Heart right ventricle (tissue), 16 donors: ENCODE results near the gene EIF4B. TPM values are rescaled to one million over a fixed set of nuclear protein-coding genes. Genes with fewer than 3 reads are reported as not detected.
A peak's percentile ranks its signal among the peaks of the same experiment; 100 is the strongest.

ENCODE experiments used
- ATAC-seq, 8 donors: fragments of 200-7000 bp; cut with Tn5 transposase; one replicate each; pipeline ENCODE4 v1.9.1; 2020; ENCODE audit warnings: mild to moderate bottlenecking in 8 of 8, moderate library complexity in 8 of 8, moderate number of reproducible peaks in 1 of 8
- DNase-seq, 2 donors: peaks; one replicate each; pipeline ENCODE4 v3.0.0-alpha.2; 2020
- H3K27ac ChIP-seq, 10 donors: fragments of 200-600 bp; sonication (generic) in 2 of 10; one replicate each; pipeline versions ENCODE4 v1.5.0 to v1.8.0; 2020 to 2022; ENCODE audit warnings: mild to moderate bottlenecking in 3 of 10
- H3K27me3 ChIP-seq, 7 donors: fragments of 200-600 bp; one replicate each; pipeline ENCODE4 v1.8.0; 2021 to 2022; ENCODE audit warnings: mild to moderate bottlenecking in 2 of 7
- H3K36me3 ChIP-seq, 9 donors: fragments of 200-600 bp; sonication (generic) in 1 of 9; one replicate each; pipeline versions ENCODE4 v1.5.0 to v1.8.0; 2020 to 2022; ENCODE audit warnings: mild to moderate bottlenecking in 2 of 9
- H3K4me1 ChIP-seq, 9 donors: fragments of 200-600 bp; sonication (generic) in 1 of 9; one replicate each; pipeline versions ENCODE4 v1.5.0 to v1.8.0; 2020 to 2022; ENCODE audit warnings: mild to moderate bottlenecking in 4 of 9
- H3K4me3 ChIP-seq, 10 donors: fragments of 200-600 bp; sonication (generic) in 2 of 10; one replicate each; pipeline versions ENCODE4 v1.5.0 to v1.8.0; 2020 to 2022; ENCODE audit warnings: mild to moderate bottlenecking in 7 of 10, moderate library complexity in 2 of 10
- H3K9me3 ChIP-seq, 11 donors: fragments of 200-600 bp in 10 of 11; sonication (generic) in 2 of 11; one replicate each; pipeline versions ENCODE4 v1.5.0 to v1.8.0; 2013 to 2022; ENCODE audit warnings: mild to moderate bottlenecking in 2 of 11, control low read depth in 1 of 11, moderate library complexity in 1 of 11
- CTCF ChIP-seq, 9 donors: fragments of 200-600 bp; sonication (generic) in 2 of 9; IDR thresholded peaks; one replicate each; pipeline versions ENCODE4 v1.5.0 to v1.8.0; 2021 to 2022; ENCODE audit warnings: antibody characterized with exemption in 9 of 9, mild to moderate bottlenecking in 5 of 9, moderate library complexity in 1 of 9
- WGBS, 2 donors: extraction: QIAGEN DNeasy Blood & Tissue Kit; methylation state at CpG; one replicate each; pipeline ENCODE4 v1.1.7; 2013; ENCODE audit warnings: inconsistent platforms in 1 of 2; 5-methylcytosine and 5-hydroxymethylcytosine counted together
- intact Hi-C, 10 donors: fragments of 100-400 bp; cut with DNase I; formaldehyde crosslinking; loops; one replicate each; pipeline versions ENCODE4 v1.11.1 to v1.14.2; 2022
- polyA plus RNA-seq, 2 donors: library from polyadenylated mRNA; stranded (reverse); fragments of 200-250 nt; gene quantifications; one replicate each; pipeline ENCODE4 v1.2.3, GENCODE V29; 2013
- total RNA-seq, 10 donors: library from RNA; stranded (reverse); fragmentation: NEBNext Ultra II Directional in 3 of 10; extraction: Animal tissue kit (Norgen Biotek cat#: 25700) in 3 of 10; gene quantifications; one replicate each; pipeline versions ENCODE4 v1.2.1 to v1.2.4, GENCODE V29; 2021 to 2023
- donor health status: Arrhythmogenic right ventricular cardiomyopathy.
- donor health status: ischemic (EF 13 %, LVEDD 7.1; RV severe dilation, severe dysfunction).
- donor health status: healthy with polysubstance abuse.
- donor health status: DM: no; HTN: yes; CAD: no.
- donor health status: DM: no; HTN: no; CAD: no.
- donor health status: ischemic (EF 25% LVEDD 6.9; RV normal size, moderate dysfunction).
- donor health status: ischemic (EF 25% LVEDD 5.7; RV mildly dilated, moderate dysfunction).
- donor health status: healthy.
- donor health status: DM: yes; HTN: yes; CAD: no.
- donor health status: Ischemic cardiomyopathy.
- donor health status: ischemic (EF 35%, LVEDD 5.7; RV mildly dilated, moderate dysfunction).
- donor health status: nonischemic (EF 11% LVEDD 7.7; RV severe dilation, severe dysfunction).
- donor health status: DM: yes; HTN: yes; CAD: no.
- donor health status: PGD.
- donor health status: ischemic (EF 29% LVEDD 5.4; RV normal size, mild dysfunction).
- donor health status: nonischemic (EF 23%, LVEDD 6.1; RV moderate dilation, normal function).

Gene EIF4B
- total and polyA plus RNA-seq, 12 donors = 53.2 to 477 (median 423) TPM

- intact Hi-C loops = loop anchor here in 1 of 10 donors (2.0 kb wide), 1 partner anchor 25 kb away; the partner anchor contains the start of gene SPRYD3
- Histone ChIP-seq H3K9me3 (no peaks in the 10 kb centered on the region), H3K36me3 (peaks cover 3 to 61% (median 28%) of the 10 kb centered on the region in 9 donors), H3K4me1 (peaks cover 35 to 99% (median 70%) of the 10 kb centered on the region in 9 donors), H3K4me3 (peak overlapping the region; percentile 34 to 92 (median 74)), H3K27me3 (no peaks in the 10 kb centered on the region), H3K27ac (peak overlapping the region; percentile 95 to 100 (median 100))
- peak; percentile 54 to 81 (median 64) for TF ChIP-seq CTCF (IDR thresholded peaks at IDR 0.05)
- peak; percentile 57 to 76 for DNase-seq
- 38 to 44% methylated on average over 15 to 16 of the region's 16 CpGs for WGBS, 2 donors
- peak; percentile 1 to 30 (median 12) for ATAC-seq
Observed at GRCh38 chr12:53053218-53054111, 47.2 kb downstream of the EIF4B start.

GRCh38 chr12:53054112-53054878 lies 48.0 kb downstream of the EIF4B start:
- no peaks in the 10 kb centered on the region for H3K9me3 ChIP-seq
- intact Hi-C loops = no loop called here
- no peaks in the 10 kb centered on the region for H3K27me3 ChIP-seq
- ATAC-seq (peak; percentile 61 to 76 (median 66)), DNase-seq (peak; percentile 91 to 92)
- H3K4me3 ChIP-seq = peak overlapping the region; percentile 33 to 92 (median 72)
- TF ChIP-seq CTCF (IDR thresholded peaks at IDR 0.05) = peak in 1 of 9 donors; percentile 15
- peaks cover 3 to 69% (median 36%) of the 10 kb centered on the region in 9 donors for H3K36me3 ChIP-seq
- WGBS, 2 donors = 13 to 23% methylated on average over 48 of the region's 48 CpGs
- H3K4me1 ChIP-seq = peaks cover 35 to 99% (median 65%) of the 10 kb centered on the region in 9 donors
- peak overlapping the region; percentile 95 to 100 (median 100) for H3K27ac ChIP-seq

- intact Hi-C loops = no loop called here
- peak overlapping the region in 5 of 10 donors; percentile 98 to 100 (median 100) for H3K27ac ChIP-seq
- H3K27me3 ChIP-seq = no peaks in the 10 kb centered on the region
- TF ChIP-seq CTCF (IDR thresholded peaks at IDR 0.05) = no peak
- no peak for ATAC-seq
- H3K4me3 ChIP-seq = no peak overlapping the region
- DNase-seq = no peak
- WGBS, 2 donors = 83 to 93% methylated on average over 15 of the region's 15 CpGs
- peaks cover 3 to 83% (median 49%) of the 10 kb centered on the region in 9 donors for H3K36me3 ChIP-seq
- peaks cover 38 to 99% (median 70%) of the 10 kb centered on the region in 9 donors for H3K4me1 ChIP-seq
- H3K9me3 ChIP-seq = no peaks in the 10 kb centered on the region
Observed at GRCh38 chr12:53055471-53056266, 49.4 kb downstream of the EIF4B start.
